ENCODE results near the gene NFATC1. TPM values are rescaled to one million over a fixed set of nuclear protein-coding genes. Genes with fewer than 3 reads are reported as not detected.

The NFATC1 gene
- total RNA-seq, 4 donors from 2014 or later, result 0.79 to 4.8 (median 2.6) TPM

GRCh38 chr18:79528316-79528695, 132.6 kb downstream of the NFATC1 start:
- DNase-seq, result no peak
- intact Hi-C loops (cut with DNase I), result loop anchor here (5.0 kb wide), 1 partner anchor 146 kb away; no protein-coding TSS in a partner anchor
- Histone ChIP-seq H3K27ac (no peak overlapping the region), H3K4me1 (peaks cover 8 to 24% (median 9%) of the 10 kb centered on the region in 3 donors), H3K27me3 (peaks cover 0 to 63% (median 0%) of the 10 kb centered on the region in 4 donors), H3K36me3 (peaks cover 0 to 14% (median 0%) of the 10 kb centered on the region in 3 donors), H3K9me3 (no peaks in the 10 kb centered on the region), H3K4me3 (no peak overlapping the region)
- no peak for TF ChIP-seq CTCF (IDR thresholded peaks at IDR 0.05)
- no peak for TF ChIP-seq POLR2A (IDR thresholded peaks at IDR 0.05)
- 87 to 92% methylated on average over 16 to 17 of the region's 17 CpGs for WGBS, 2 donors

GRCh38 chr18:79528846-79529245, 133.1 kb downstream of the NFATC1 start:
- H3K36me3 ChIP-seq, result peaks cover 0 to 14% (median 0%) of the 10 kb centered on the region in 3 donors
- TF ChIP-seq POLR2A (IDR thresholded peaks at IDR 0.05) (no peak), CTCF (IDR thresholded peaks at IDR 0.05) (peak; percentile 73 to 92 (median 88))
- 19 to 52% methylated on average over 4 to 22 of the region's 26 CpGs for WGBS, 2 donors
- no peak overlapping the region for H3K27ac ChIP-seq
- intact Hi-C loops (cut with DNase I), result loop anchor here (5.0 kb wide), 1 partner anchor 147 kb away; no protein-coding TSS in a partner anchor
- peaks cover 8 to 24% (median 9%) of the 10 kb centered on the region in 3 donors for H3K4me1 ChIP-seq
- DNase-seq, result no peak
- no peak overlapping the region for H3K4me3 ChIP-seq
- H3K27me3 ChIP-seq, result peaks cover 0 to 68% (median 0%) of the 10 kb centered on the region in 4 donors
- no peaks in the 10 kb centered on the region for H3K9me3 ChIP-seq

GRCh38 chr18:79529296-79529695, 133.6 kb downstream of the NFATC1 start:
- TF ChIP-seq POLR2A (IDR thresholded peaks at IDR 0.05) (no peak), CTCF (IDR thresholded peaks at IDR 0.05) (no peak)
- intact Hi-C loops (cut with DNase I), result loop anchor here (5.0 kb wide), 1 partner anchor 147 kb away; no protein-coding TSS in a partner anchor
- 87 to 89% methylated on average over 19 of the region's 20 CpGs for WGBS, 2 donors
- H3K9me3 ChIP-seq, result no peaks in the 10 kb centered on the region
- peaks cover 0 to 72% (median 0%) of the 10 kb centered on the region in 4 donors for H3K27me3 ChIP-seq
- peaks cover 0 to 14% (median 0%) of the 10 kb centered on the region in 3 donors for H3K36me3 ChIP-seq
- no peak for DNase-seq
- peaks cover 8 to 24% (median 9%) of the 10 kb centered on the region in 3 donors for H3K4me1 ChIP-seq
- no peak overlapping the region for H3K4me3 ChIP-seq
- H3K27ac ChIP-seq, result no peak overlapping the region

GRCh38 chr18:79529991-79530390, 134.3 kb downstream of the NFATC1 start:
- Histone ChIP-seq H3K36me3 (peaks cover 0 to 14% (median 0%) of the 10 kb centered on the region in 3 donors), H3K9me3 (no peaks in the 10 kb centered on the region), H3K4me1 (peaks cover 8 to 24% (median 9%) of the 10 kb centered on the region in 3 donors), H3K27me3 (peaks cover 0 to 75% (median 0%) of the 10 kb centered on the region in 4 donors), H3K27ac (no peak overlapping the region), H3K4me3 (no peak overlapping the region)
- no peak for DNase-seq
- 92 to 94% methylated on average over 7 to 20 of the region's 24 CpGs for WGBS, 2 donors
- no peak for TF ChIP-seq POLR2A (IDR thresholded peaks at IDR 0.05)
- no peak for TF ChIP-seq CTCF (IDR thresholded peaks at IDR 0.05)
- intact Hi-C loops (cut with DNase I), result loop anchor here (5.0 to 10.0 kb wide), 2 partner anchors 115 to 148 kb away; no protein-coding TSS in a partner anchor

- intact Hi-C loops (cut with DNase I), result loop anchor here (10.0 kb wide), 1 partner anchor 114 kb away; no protein-coding TSS in a partner anchor
- H3K27me3 ChIP-seq, result peaks cover 0 to 84% (median 0%) of the 10 kb centered on the region in 4 donors
- H3K9me3 ChIP-seq, result no peaks in the 10 kb centered on the region
- peaks cover 4 to 19% (median 5%) of the 10 kb centered on the region in 3 donors for H3K4me1 ChIP-seq
- TF ChIP-seq CTCF (IDR thresholded peaks at IDR 0.05) (no peak), POLR2A (IDR thresholded peaks at IDR 0.05) (no peak)
- peaks cover 0 to 14% (median 0%) of the 10 kb centered on the region in 3 donors for H3K36me3 ChIP-seq
- H3K4me3 ChIP-seq, result no peak overlapping the region
- no peak overlapping the region for H3K27ac ChIP-seq
- 78 to 86% methylated on average over 14 to 16 of the region's 18 CpGs for WGBS, 2 donors
- no peak for DNase-seq
These were observed 135.1 kb downstream of the NFATC1 start for GRCh38 chr18:79530821-79531220.

Measured in esophagus squamous epithelium (tissue), 5 donors.